Activated CD8-positive, alpha-beta memory T cell treated with anti-CD3 and anti-CD28 coated beads, Interleukin-2, amount 10 ng/mL, durations not matched to agents 7 days and 5 days (primary cell): ENCODE results near the gene SLC5A5. TPM values are rescaled to one million over a fixed set of nuclear protein-coding genes. Genes with fewer than 3 reads are reported as not detected.

ENCODE experiments used
- ATAC-seq: fragments of 150-1000 bp; cut with Tn5 transposase; one replicate; pipeline ENCODE4 v1.10.0; 2021; ENCODE audit warnings: moderate library complexity
- CTCF ChIA-PET: fragments of 350-600 bp; sonication (Branson Sonifier 250); formaldehyde crosslinking; loops from one replicate; lab custom pipeline; 2021; ENCODE audit warnings: antibody characterized with exemption; lab: Charles Lee
- DNase-seq: peaks from one replicate; pipeline ENCODE4 v3.0.0-alpha.2; 2020
- H3K27ac Mint-ChIP-seq: one replicate; pipeline ENCODE4 v1.8.0; 2021; ENCODE audit warnings: mild to moderate bottlenecking, mixed read lengths
- H3K27me3 Mint-ChIP-seq: one replicate; pipeline ENCODE4 v1.8.0; 2021; ENCODE audit warnings: mixed read lengths
- H3K36me3 Mint-ChIP-seq: one replicate; pipeline ENCODE4 v1.8.0; 2021; ENCODE audit warnings: mild to moderate bottlenecking, mixed read lengths
- H3K4me1 Mint-ChIP-seq: one replicate; pipeline ENCODE4 v1.8.0; 2021; ENCODE audit warnings: mixed read lengths
- H3K4me3 Mint-ChIP-seq: one replicate; pipeline ENCODE4 v1.8.0; 2021; ENCODE audit warnings: mild to moderate bottlenecking, moderate library complexity, mixed read lengths
- H3K9me3 Mint-ChIP-seq: one replicate; pipeline ENCODE4 v1.8.0; 2022; ENCODE audit warnings: low read depth, mixed read lengths
- total RNA-seq, 2 experiments: library from RNA; stranded (reverse); gene quantifications; one replicate each; pipeline ENCODE4 v1.2.3, GENCODE V29; 2021

The SLC5A5 gene
- total RNA-seq, 2 experiments from 2014 or later, result 0.59 to 0.73 TPM

- peaks cover 2% of the 10 kb centered on the region for H3K4me1 Mint-ChIP-seq
- H3K36me3 Mint-ChIP-seq, result no peaks in the 10 kb centered on the region
- no peak overlapping the region for H3K27ac Mint-ChIP-seq
- DNase-seq (no peak), ATAC-seq (no peak)
- H3K4me3 Mint-ChIP-seq, result no peak overlapping the region
- H3K27me3 Mint-ChIP-seq, result peaks cover 7% of the 10 kb centered on the region
- no peaks in the 10 kb centered on the region for H3K9me3 Mint-ChIP-seq
- CTCF ChIA-PET, result interaction anchor here (0.8 kb wide), 1 partner anchor 63 kb away, joined by 4 read pairs; no protein-coding TSS in a partner anchor
These were observed 50.4 kb downstream of the SLC5A5 start for GRCh38 chr19:17922138-17922537.

- CTCF ChIA-PET, result interaction anchor here (1.5 kb wide), 1 partner anchor 67 kb away, joined by 5 read pairs; the partner anchor contains the start of gene RPL18A
- ATAC-seq, result no peak
- DNase-seq, result no peak
- H3K4me3 Mint-ChIP-seq, result no peak overlapping the region
- H3K27ac Mint-ChIP-seq, result no peak overlapping the region
- peaks cover 7% of the 10 kb centered on the region for H3K27me3 Mint-ChIP-seq
- no peaks in the 10 kb centered on the region for H3K9me3 Mint-ChIP-seq
- H3K36me3 Mint-ChIP-seq, result no peaks in the 10 kb centered on the region
- H3K4me1 Mint-ChIP-seq, result peaks cover 18% of the 10 kb centered on the region
These were observed 54.3 kb downstream of the SLC5A5 start for GRCh38 chr19:17926044-17926443.

- no peaks in the 10 kb centered on the region for H3K9me3 Mint-ChIP-seq
- no peak overlapping the region for H3K4me3 Mint-ChIP-seq
- peaks cover 4% of the 10 kb centered on the region for H3K27me3 Mint-ChIP-seq
- no peak for ATAC-seq
- peaks cover 35% of the 10 kb centered on the region for H3K4me1 Mint-ChIP-seq
- no peaks in the 10 kb centered on the region for H3K36me3 Mint-ChIP-seq
- DNase-seq, result no peak
- no peak overlapping the region for H3K27ac Mint-ChIP-seq
- CTCF ChIA-PET, result interaction anchor here (5.1 to 12.7 kb wide), 4 partner anchors 17 to 71 kb away, joined by 55 to 361 read pairs (median 189); partner anchors contain the start of genes RPL18A and SLC5A5
These were observed 57.3 kb downstream of the SLC5A5 start for GRCh38 chr19:17929056-17929455.

GRCh38 chr19:17931532-17932191 lies 59.9 kb downstream of the SLC5A5 start:
- H3K9me3 Mint-ChIP-seq, result no peaks in the 10 kb centered on the region
- peak overlapping the region; percentile 36 for H3K4me3 Mint-ChIP-seq
- ATAC-seq, result no peak
- H3K27me3 Mint-ChIP-seq, result peaks cover 3% of the 10 kb centered on the region
- H3K36me3 Mint-ChIP-seq, result no peaks in the 10 kb centered on the region
- CTCF ChIA-PET, result interaction anchor here (0.7 to 12.7 kb wide), 14 partner anchors 14 to 325 kb away, joined by 3 to 361 read pairs (median 14); partner anchors contain the start of genes RPL18A and SLC5A5
- peaks cover 39% of the 10 kb centered on the region for H3K4me1 Mint-ChIP-seq
- no peak for DNase-seq
- no peak overlapping the region for H3K27ac Mint-ChIP-seq

- CTCF ChIA-PET, result interaction anchor here (0.6 to 12.7 kb wide), 34 partner anchors 13 to 437 kb away, joined by 3 to 361 read pairs (median 5); partner anchors contain the start of genes FCHO1, JAK3, MAP1S and RPL18A
- peaks cover 2% of the 10 kb centered on the region for H3K36me3 Mint-ChIP-seq
- H3K27ac Mint-ChIP-seq, result peak within 1 kb of the TSS; percentile 86
- peak; percentile 98 for ATAC-seq
- peaks cover 37% of the 10 kb centered on the region for H3K4me1 Mint-ChIP-seq
- peak; percentile 96 for DNase-seq
- no peaks in the 10 kb centered on the region for H3K27me3 Mint-ChIP-seq
- H3K4me3 Mint-ChIP-seq, result peak within 1 kb of the TSS; percentile 77
- H3K9me3 Mint-ChIP-seq, result no peaks in the 10 kb centered on the region
These were observed 61.0 kb downstream of the SLC5A5 start, which contains the start of gene CCDC124 for GRCh38 chr19:17932485-17933338. Gene CCDC124 (plus strand): TSS chr19:17933015. CDS start chr19:17936421, 3,406 bp downstream.

GRCh38 chr19:17933414-17934129 lies 61.8 kb downstream of the SLC5A5 start:
- no peak for DNase-seq
- H3K27ac Mint-ChIP-seq, result peak overlapping the region; percentile 86
- peak overlapping the region; percentile 77 for H3K4me3 Mint-ChIP-seq
- H3K36me3 Mint-ChIP-seq, result peaks cover 2% of the 10 kb centered on the region
- CTCF ChIA-PET, result interaction anchor here (0.6 to 12.7 kb wide), 28 partner anchors 13 to 438 kb away, joined by 3 to 361 read pairs (median 5); partner anchors contain the start of genes FCHO1, JAK3, MAP1S and RPL18A
- H3K4me1 Mint-ChIP-seq, result peaks cover 37% of the 10 kb centered on the region
- no peaks in the 10 kb centered on the region for H3K27me3 Mint-ChIP-seq
- no peaks in the 10 kb centered on the region for H3K9me3 Mint-ChIP-seq
- ATAC-seq, result no peak

- H3K4me1 Mint-ChIP-seq, result peaks cover 21% of the 10 kb centered on the region
- ATAC-seq (no peak), DNase-seq (no peak)
- no peak overlapping the region for H3K4me3 Mint-ChIP-seq
- H3K27ac Mint-ChIP-seq, result no peak overlapping the region
- CTCF ChIA-PET, result interaction anchor here (10.9 to 12.7 kb wide), 3 partner anchors 10 to 78 kb away, joined by 77 to 361 read pairs (median 301); partner anchors contain the start of gene RPL18A
- no peaks in the 10 kb centered on the region for H3K9me3 Mint-ChIP-seq
- peaks cover 5% of the 10 kb centered on the region for H3K36me3 Mint-ChIP-seq
- H3K27me3 Mint-ChIP-seq, result no peaks in the 10 kb centered on the region
These were observed 64.6 kb downstream of the SLC5A5 start for GRCh38 chr19:17936379-17936778.

GRCh38 chr19:17937371-17937900 lies 65.7 kb downstream of the SLC5A5 start:
- CTCF ChIA-PET, result interaction anchor here (0.6 to 12.7 kb wide), 17 partner anchors 9 to 510 kb away, joined by 3 to 361 read pairs (median 6); partner anchors contain the start of gene RPL18A
- no peaks in the 10 kb centered on the region for H3K27me3 Mint-ChIP-seq
- H3K36me3 Mint-ChIP-seq, result peaks cover 5% of the 10 kb centered on the region
- DNase-seq, result no peak
- H3K4me1 Mint-ChIP-seq, result peaks cover 12% of the 10 kb centered on the region
- H3K9me3 Mint-ChIP-seq, result no peaks in the 10 kb centered on the region
- H3K4me3 Mint-ChIP-seq, result no peak overlapping the region
- no peak overlapping the region for H3K27ac Mint-ChIP-seq
- no peak for ATAC-seq

- Mint-ChIP-seq H3K4me1 (peaks cover 12% of the 10 kb centered on the region), H3K27ac (no peak overlapping the region), H3K9me3 (no peaks in the 10 kb centered on the region), H3K36me3 (peaks cover 5% of the 10 kb centered on the region), H3K4me3 (no peak overlapping the region), H3K27me3 (no peaks in the 10 kb centered on the region)
- DNase-seq (peak; percentile 88), ATAC-seq (peak; percentile 93)
- CTCF ChIA-PET, result interaction anchor here (0.6 to 12.7 kb wide), 30 partner anchors 8 to 443 kb away, joined by 3 to 361 read pairs (median 4); partner anchors contain the start of genes JAK3 and RPL18A
These were observed 66.5 kb downstream of the SLC5A5 start for GRCh38 chr19:17938092-17938845.

GRCh38 chr19:17942181-17942580 lies 70.4 kb downstream of the SLC5A5 start:
- DNase-seq, result no peak
- Mint-ChIP-seq H3K9me3 (no peaks in the 10 kb centered on the region), H3K27ac (no peak overlapping the region)

GRCh38 chr19:17942582-17943273 lies 71.0 kb downstream of the SLC5A5 start:
- peaks cover 3% of the 10 kb centered on the region for H3K36me3 Mint-ChIP-seq
- H3K27ac Mint-ChIP-seq, result no peak overlapping the region
- peaks cover 12% of the 10 kb centered on the region for H3K4me1 Mint-ChIP-seq
- H3K9me3 Mint-ChIP-seq, result no peaks in the 10 kb centered on the region
- no peak overlapping the region for H3K4me3 Mint-ChIP-seq
- DNase-seq (no peak), ATAC-seq (no peak)
- no peaks in the 10 kb centered on the region for H3K27me3 Mint-ChIP-seq
- CTCF ChIA-PET, result interaction anchor here (1.5 to 6.4 kb wide), 2 partner anchors 9 to 53 kb away, joined by 11 to 77 read pairs; partner anchors contain the start of gene CCDC124

More at GRCh38 chr19:17942181-17942580, 70.4 kb downstream of the SLC5A5 start:
- Mint-ChIP-seq H3K27me3 (no peaks in the 10 kb centered on the region), H3K36me3 (peaks cover 5% of the 10 kb centered on the region), H3K4me1 (peaks cover 8% of the 10 kb centered on the region), H3K4me3 (no peak overlapping the region)
- CTCF ChIA-PET, result interaction anchor here (1.5 kb wide), 1 partner anchor 54 kb away, joined by 11 read pairs; no protein-coding TSS in a partner anchor
- no peak for ATAC-seq
